Hypothalamus (tissue), 51 donors: Measurements from ENCODE around the gene WIPI1.

Source experiments
- DNase-seq, 51 donors: peaks; one replicate each; lab custom pipeline; 2025; lab: John Stamatoyannopoulos, UW

WIPI1 gene

DNA sequence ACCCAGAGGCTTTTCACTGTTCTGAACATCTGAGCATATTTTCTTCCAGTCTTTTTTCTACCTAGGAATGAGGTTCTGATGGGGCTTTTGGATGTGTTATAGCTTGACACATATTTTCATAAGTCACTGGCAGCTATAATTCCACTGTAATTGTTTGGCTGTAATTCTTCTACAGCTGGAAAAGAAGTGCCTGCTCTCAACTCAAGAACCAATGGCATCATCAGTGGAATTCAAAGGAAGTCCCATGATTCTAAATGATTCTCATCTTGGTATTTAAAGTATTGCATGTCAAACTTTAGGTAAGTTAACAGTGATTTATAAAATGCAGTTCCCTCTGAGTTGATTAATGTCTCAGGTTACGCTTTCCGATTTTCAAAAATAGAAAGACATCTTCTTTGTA lies 16.8 kb downstream of the WIPI1 start:
- DNase-seq = no peak

DNA sequence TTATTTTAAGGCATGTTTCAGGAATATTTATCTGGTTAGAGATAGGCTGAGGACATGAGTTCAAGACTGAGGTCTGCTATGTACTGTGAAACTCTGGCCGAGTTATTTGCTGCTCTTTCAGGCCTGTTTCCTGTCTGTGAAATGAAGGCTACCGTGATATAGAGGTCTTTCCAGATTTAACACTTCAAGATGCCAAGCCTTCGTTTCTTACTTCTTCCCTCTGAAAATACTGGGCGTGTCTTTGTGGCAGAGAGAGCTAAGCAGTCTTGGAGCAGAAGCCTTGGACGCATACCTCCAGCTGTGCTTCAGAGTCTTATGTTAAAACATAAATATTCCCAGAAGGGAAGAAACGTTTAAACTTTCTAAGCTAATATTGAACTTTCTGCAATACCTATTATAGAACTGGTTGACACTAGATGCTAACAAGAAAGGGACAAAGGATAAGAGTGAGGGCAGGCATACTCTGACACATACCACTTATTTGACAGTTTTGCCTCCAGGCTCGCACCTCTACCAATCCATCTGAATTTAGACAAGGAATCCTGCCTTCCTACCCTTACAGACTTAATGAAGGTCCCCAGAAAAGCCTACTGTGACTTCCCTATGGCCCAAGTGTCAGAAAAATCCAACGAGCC lies 17.5 kb downstream of the WIPI1 start:
- no peak for DNase-seq

DNA sequence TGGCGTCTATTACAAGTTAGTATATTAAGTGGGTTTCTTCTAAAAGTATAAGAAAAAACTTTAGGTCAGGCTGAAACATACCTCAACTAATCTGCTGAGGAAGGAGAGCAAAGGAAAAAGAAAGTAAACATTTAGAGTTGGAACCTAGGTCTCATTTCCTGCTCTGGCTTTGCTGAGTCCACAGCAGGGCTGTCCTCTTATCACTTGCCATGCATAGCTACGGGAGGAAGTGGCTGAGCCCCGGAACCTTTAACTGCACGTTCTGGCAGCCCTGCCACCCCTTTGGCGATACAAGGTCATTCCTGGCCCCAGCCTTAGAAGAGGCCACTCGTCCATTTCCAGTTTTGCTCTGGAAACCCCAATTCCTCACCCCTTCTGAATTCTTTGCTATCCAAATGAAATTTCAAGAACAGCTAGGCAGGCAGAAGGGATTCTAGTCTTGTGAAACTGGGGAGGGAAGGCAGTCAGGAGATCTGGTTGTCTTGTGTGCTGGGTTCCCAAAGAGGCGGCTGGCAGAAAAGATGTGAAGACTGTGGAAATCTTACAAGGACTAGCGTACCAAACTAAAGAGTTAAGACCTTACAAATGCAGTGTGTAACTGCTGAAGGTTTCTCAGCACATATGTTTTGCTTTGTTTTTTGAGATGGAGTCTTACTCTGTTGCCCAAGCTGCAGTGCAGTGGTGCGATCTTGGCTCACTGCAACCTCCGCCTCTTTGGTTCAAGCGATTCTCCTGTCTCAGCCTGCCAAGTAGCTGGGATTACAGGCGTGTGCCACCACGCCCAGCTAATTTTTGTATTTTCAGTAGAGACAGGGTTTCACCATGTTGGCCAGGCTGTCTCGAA lies 19.1 kb downstream of the WIPI1 start:
- DNase-seq = peak in 3 of 51 donors; percentile 4 to 13 (median 11)

GRCh38 chr17:68435876-68436842 lies 21.1 kb downstream of the WIPI1 start:
- peak in 38 of 51 donors; percentile 3 to 78 (median 30) for DNase-seq

- DNase-seq = no peak
These were observed 21.9 kb downstream of the WIPI1 start for GRCh38 chr17:68435361-68435760.

DNA sequence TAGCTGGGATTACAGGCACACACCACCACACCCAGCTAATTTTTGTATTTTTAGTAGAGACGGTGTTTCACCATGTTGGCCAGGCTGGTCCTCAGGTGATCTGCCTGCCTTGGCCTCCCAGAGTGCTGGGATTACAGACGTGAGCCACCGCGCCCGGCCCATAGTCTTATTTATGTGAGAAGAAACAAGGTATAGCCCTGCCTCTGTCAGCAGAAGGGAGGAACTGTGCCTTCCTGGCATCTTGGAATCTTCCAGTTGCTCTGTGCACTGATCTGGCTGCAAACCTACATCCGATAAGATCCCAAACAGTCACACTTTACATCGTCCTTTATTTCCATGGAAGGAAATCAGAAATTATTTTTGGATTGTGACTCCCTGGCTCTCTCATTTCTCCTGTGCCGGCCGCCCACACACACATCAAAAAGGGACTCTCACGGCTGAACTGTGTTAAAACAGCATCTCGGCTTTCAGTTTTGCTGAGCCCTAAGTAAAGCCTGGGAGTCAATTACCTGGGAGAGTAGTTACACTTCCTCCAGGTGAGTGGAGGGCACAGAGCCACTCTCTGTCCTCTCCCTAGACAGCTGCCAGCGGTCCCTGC lies 23.3 kb downstream of the WIPI1 start:
- DNase-seq = peak in 1 of 51 donors; percentile 24

GRCh38 chr17:68433211-68433610 lies 24.1 kb downstream of the WIPI1 start:
- DNase-seq = no peak

- no peak for DNase-seq
These were observed 25.0 kb downstream of the WIPI1 start for GRCh38 chr17:68432086-68432864.

- peak in 1 of 51 donors; percentile 16 for DNase-seq
These were observed 25.6 kb downstream of the WIPI1 start for GRCh38 chr17:68431661-68432071.

GRCh38 chr17:68431045-68431608 lies 26.2 kb downstream of the WIPI1 start:
- DNase-seq = no peak

GRCh38 chr17:68429881-68430280 lies 27.4 kb downstream of the WIPI1 start:
- DNase-seq = no peak

GRCh38 chr17:68428498-68429172 lies 28.7 kb downstream of the WIPI1 start:
- DNase-seq = no peak

DNA sequence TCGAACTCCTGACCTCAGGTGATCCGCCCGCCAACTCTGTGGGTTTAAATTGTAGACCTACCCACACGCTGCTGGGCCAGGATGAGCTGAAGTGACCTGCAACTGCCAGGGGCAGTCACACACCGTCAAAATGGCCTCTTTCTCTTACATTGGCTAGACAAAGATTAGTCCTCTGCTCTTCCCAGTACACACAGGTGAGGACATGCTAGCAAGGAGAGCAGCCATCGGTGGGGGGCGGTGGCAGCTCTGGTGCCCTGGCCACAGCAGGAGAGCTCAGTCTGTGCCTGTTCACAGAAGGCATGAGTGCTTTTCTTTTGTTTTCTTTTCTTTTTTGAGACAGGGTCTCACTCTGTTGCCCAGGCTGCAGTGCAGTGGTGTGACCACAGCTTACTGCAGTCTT lies 29.7 kb downstream of the WIPI1 start:
- no peak for DNase-seq

DNA sequence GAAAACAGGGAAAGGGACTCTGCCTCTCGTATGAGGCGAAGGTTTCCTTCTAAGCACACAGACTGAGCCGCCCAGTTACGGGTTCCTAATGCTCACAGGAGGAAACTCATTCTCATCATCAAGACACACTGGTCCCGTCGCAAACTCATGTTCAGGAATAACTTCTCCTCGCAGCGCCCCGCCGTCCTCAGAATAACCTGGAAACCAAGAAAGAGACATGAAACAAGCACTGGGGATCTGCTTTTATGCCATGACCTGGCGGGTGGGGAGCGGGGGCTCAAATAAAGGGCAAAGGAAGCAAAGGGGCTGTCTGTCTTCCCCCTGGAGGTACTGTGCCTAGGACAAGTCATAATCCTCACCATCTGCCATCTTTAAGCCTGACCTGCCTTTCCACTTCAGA lies 31.3 kb downstream of the WIPI1 start:
- no peak for DNase-seq

- no peak for DNase-seq
These were observed 32.4 kb downstream of the WIPI1 start for GRCh38 chr17:68424861-68425260.

- DNase-seq = no peak
These were observed 33.1 kb downstream of the WIPI1 start for GRCh38 chr17:68424203-68424602.

DNA sequence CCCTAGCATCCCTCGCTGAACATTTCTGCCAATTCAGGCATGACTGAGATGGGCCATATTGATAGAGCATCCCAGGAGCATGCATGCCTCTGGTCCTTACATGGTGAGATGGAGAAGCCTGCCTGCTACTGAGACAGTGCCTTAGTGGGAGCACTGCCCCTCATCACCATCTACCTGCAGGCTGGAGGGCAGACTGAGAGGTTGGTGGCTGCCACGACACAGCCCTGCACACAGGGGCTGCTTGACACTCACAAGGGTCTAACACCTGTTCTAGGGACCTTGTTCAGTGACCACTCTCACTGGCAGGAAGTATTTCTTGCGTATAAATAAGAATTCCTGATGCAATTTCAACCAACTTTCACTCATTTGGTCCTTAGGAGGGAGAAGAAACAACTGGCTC lies 34.0 kb downstream of the WIPI1 start:
- DNase-seq = no peak

- DNase-seq = no peak
These were observed 34.5 kb downstream of the WIPI1 start for GRCh38 chr17:68422821-68423220.

- DNase-seq = no peak
These were observed 35.8 kb downstream of the WIPI1 start for GRCh38 chr17:68421486-68421885.
